Activated naive CD8-positive, alpha-beta T cell treated with anti-CD3 and anti-CD28 coated beads, Interleukin-2, amount 10 ng/mL, durations not matched to agents 7 days and 5 days (primary cell): ENCODE measurements around the gene DDT. TPM values are rescaled to one million over a fixed set of nuclear protein-coding genes. Genes with fewer than 3 reads are reported as not detected.
"Not testable (repeated sequence)": the region's sequence is repeated elsewhere in the genome, so short reads cannot be mapped to it uniquely, and the experiment has no call there.

Experiments
- ATAC-seq: fragments of 150-1000 bp; cut with Tn5 transposase; one replicate; pipeline ENCODE4 v1.10.0; 2021; ENCODE audit warnings: low read depth, moderate library complexity
- POLR2A ChIA-PET: fragments of 350-600 bp; sonication (Branson Sonifier 250); formaldehyde crosslinking; loops from one replicate; lab custom pipeline; 2021; ENCODE audit warnings: antibody characterized with exemption; lab: Charles Lee
- DNase-seq: peaks from one replicate; pipeline ENCODE4 v3.0.0; 2021
- H3K27ac Mint-ChIP-seq: one replicate; pipeline ENCODE4 v1.8.0; 2022; ENCODE audit warnings: mild to moderate bottlenecking, mixed read lengths
- H3K27me3 Mint-ChIP-seq: one replicate; pipeline ENCODE4 v1.8.0; 2022; ENCODE audit warnings: mild to moderate bottlenecking, moderate library complexity, mixed read lengths
- H3K36me3 Mint-ChIP-seq: one replicate; pipeline ENCODE4 v1.8.0; 2021; ENCODE audit warnings: mild to moderate bottlenecking, mixed read lengths
- H3K4me1 Mint-ChIP-seq: one replicate; pipeline ENCODE4 v1.8.0; 2021; ENCODE audit warnings: mixed read lengths
- H3K4me3 Mint-ChIP-seq: one replicate; pipeline ENCODE4 v1.8.0; 2022; ENCODE audit warnings: mild to moderate bottlenecking, moderate library complexity, mixed read lengths
- H3K9me3 Mint-ChIP-seq: one replicate; pipeline ENCODE4 v1.8.0; 2021; ENCODE audit warnings: mixed read lengths
- total RNA-seq, 2 experiments: library from RNA; stranded (reverse); gene quantifications; one replicate each; pipeline ENCODE4 v1.2.3, GENCODE V29; 2021

DDT gene
- total RNA-seq, 2 experiments from 2014 or later = 133 TPM

DNA sequence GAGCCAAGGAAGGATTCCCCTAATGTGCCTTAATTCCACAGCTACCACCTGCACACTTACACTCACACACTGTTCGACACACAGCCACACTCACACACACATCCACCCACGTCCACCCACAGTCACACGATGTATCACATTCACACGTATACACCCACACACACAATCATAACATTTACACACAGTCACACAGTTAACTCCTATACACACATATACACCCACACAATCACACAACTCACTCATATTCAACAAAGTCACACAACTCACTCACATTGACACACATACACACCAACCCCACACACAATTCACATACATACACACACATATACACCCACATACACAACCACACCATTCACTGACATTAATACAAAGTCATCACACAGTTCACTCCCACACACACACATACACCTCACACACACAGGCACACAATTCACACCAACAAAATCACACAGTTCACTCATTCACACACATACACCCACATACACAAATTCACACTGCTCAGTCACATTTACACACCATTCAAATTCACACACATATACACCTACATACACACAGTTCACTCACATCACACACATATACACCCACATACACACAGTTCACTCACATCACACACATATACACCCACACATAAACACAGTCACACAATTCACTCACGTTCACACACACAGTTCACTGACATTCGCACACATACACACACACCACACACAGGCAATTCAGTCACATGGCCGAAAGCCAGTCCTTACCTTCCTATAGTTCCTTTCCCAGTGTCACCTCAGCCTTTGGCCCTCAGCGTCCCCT, 19.8 kb downstream of the DDT start:
- not testable (repeated sequence) for DNase-seq

DNA sequence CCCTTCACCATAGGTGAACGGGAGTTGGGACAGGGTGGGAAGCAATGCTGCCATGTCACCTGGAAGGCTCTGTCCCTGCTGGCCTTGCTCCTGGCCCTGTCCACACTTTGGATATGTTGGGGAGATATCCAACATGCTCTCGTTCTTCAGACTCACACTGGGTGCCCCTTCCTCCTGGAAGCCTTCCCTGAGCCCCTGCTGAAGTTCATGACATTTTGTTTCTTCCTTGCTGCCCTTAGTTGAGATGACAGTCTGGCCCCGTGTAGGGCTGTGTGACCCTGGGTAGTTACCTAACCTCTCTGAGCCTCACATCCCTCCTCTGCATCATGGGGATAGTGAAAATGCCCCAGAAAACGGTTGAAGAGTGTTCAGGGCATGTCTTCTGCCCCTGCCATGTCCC, 20.8 kb downstream of the DDT start:
- H3K36me3 Mint-ChIP-seq, POLR2A ChIA-PET, DNase-seq, ATAC-seq, H3K27ac Mint-ChIP-seq, H3K4me1 Mint-ChIP-seq, H3K4me3 Mint-ChIP-seq, H3K9me3 Mint-ChIP-seq, H3K27me3 Mint-ChIP-seq: not testable (repeated sequence)

More for the DNA sequence above, 19.8 kb downstream of the DDT start:
- H3K4me3 Mint-ChIP-seq, H3K27ac Mint-ChIP-seq, H3K4me1 Mint-ChIP-seq, H3K36me3 Mint-ChIP-seq, H3K27me3 Mint-ChIP-seq, POLR2A ChIA-PET, ATAC-seq, H3K9me3 Mint-ChIP-seq: not testable (repeated sequence)

- H3K27me3 Mint-ChIP-seq, ATAC-seq, DNase-seq, H3K36me3 Mint-ChIP-seq, POLR2A ChIA-PET, H3K4me1 Mint-ChIP-seq, H3K9me3 Mint-ChIP-seq, H3K4me3 Mint-ChIP-seq: not testable (repeated sequence)
- H3K27ac Mint-ChIP-seq = peak overlapping the region; percentile 49
These were observed 21.3 kb downstream of the DDT start for GRCh38 chr22:23952794-23953405.

DNA sequence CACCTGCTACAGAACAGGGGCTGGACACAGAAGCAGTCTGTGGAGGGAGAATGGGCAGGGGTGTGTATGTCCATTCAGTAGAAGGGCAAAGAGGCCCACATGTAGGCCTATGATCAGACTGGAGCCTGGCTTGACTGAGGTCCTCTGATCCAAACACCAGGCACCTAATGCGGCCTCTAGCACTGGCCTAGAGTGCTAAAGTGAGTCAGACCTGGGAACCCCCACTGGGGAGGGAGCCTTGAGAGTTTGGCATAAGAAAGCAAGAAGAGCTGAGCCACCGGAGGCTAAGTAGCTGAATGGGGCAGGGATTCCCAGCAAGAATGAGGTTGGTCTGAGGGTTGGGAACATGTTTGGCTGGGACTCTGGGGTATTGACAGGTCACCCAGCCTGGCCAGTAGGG, 22.9 kb downstream of the DDT start:
- DNase-seq, H3K27me3 Mint-ChIP-seq, H3K9me3 Mint-ChIP-seq, H3K36me3 Mint-ChIP-seq, ATAC-seq, H3K4me1 Mint-ChIP-seq, H3K4me3 Mint-ChIP-seq, H3K27ac Mint-ChIP-seq, POLR2A ChIA-PET: not testable (repeated sequence)

DNA sequence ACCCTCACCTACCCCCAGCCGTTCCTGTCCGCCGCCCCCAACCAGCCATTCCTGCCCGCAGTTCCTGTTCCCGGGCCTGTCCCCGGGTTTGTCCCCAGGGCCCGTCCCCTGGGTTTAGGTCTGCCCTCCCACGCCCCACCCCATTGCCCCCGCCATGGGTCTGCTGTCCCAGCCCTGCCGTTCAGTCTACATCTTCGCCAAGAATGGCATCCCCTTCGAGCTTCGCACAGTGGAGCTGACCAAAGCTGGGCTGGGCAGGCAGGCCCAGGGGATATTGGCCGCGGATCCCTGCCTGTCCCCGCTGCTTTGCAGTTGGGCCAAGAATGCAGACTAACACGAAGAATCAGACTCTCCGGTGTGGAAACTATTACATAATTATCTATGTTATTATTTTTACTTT, 24.5 kb downstream of the DDT start:
- ATAC-seq, H3K9me3 Mint-ChIP-seq, DNase-seq, POLR2A ChIA-PET, H3K36me3 Mint-ChIP-seq, H3K27ac Mint-ChIP-seq, H3K4me1 Mint-ChIP-seq, H3K4me3 Mint-ChIP-seq, H3K27me3 Mint-ChIP-seq: not testable (repeated sequence)

DNA sequence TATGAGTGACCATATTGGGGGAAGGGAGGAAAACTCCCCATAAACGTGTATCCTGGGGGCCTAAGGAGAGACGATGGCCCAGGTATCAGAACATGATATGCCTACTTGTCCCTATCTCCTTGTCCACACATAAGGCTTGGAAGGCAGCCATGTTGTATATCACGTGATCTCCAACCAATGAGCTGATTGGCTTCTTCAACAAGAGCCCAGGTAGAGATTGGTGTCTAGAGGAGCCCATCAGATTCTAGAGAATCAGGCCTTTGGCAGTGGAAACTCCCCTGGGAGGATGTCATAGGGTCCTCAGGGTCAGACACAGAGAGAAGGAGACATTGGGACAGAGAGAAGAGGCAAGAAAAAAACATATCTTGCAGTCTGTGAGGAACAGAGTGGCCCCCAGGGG, 26.9 kb downstream of the DDT start:
- POLR2A ChIA-PET, H3K27me3 Mint-ChIP-seq, DNase-seq, H3K9me3 Mint-ChIP-seq, H3K4me3 Mint-ChIP-seq, H3K4me1 Mint-ChIP-seq, H3K36me3 Mint-ChIP-seq, ATAC-seq, H3K27ac Mint-ChIP-seq: not testable (repeated sequence)

DNA sequence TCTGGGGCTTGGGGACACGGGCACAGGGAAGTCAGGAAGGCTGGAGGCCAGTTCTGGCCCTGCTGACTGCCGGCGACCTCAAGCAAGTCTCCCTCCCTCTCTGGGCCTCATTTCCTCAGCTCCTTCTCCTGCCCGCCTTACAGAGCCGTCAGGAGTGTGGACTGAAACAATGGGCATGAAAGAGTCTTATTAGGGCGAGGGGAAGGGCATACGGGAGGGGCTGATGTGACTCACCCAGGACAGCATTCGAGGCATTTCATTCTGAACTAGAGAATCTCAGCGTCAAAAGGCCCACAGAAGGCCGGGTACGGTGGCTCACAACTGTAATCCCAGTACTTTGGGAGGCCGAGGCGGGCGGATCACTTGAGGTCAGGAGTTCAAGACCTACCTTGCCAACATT, 34.1 kb downstream of the DDT start:
- DNase-seq, H3K36me3 Mint-ChIP-seq, POLR2A ChIA-PET, H3K27me3 Mint-ChIP-seq, H3K4me1 Mint-ChIP-seq, H3K4me3 Mint-ChIP-seq, H3K9me3 Mint-ChIP-seq, H3K27ac Mint-ChIP-seq, ATAC-seq: not testable (repeated sequence)

GRCh38 chr22:23939017-23939357, 35.3 kb downstream of the DDT start:
- peaks cover 2% of the 10 kb centered on the region for H3K27me3 Mint-ChIP-seq
- H3K4me1 Mint-ChIP-seq = no peaks in the 10 kb centered on the region
- ATAC-seq (no peak), DNase-seq (no peak)
- no peaks in the 10 kb centered on the region for H3K36me3 Mint-ChIP-seq
- no peak overlapping the region for H3K27ac Mint-ChIP-seq
- H3K9me3 Mint-ChIP-seq = no peaks in the 10 kb centered on the region
- POLR2A ChIA-PET = no interaction called here
- no peak overlapping the region for H3K4me3 Mint-ChIP-seq

DNA sequence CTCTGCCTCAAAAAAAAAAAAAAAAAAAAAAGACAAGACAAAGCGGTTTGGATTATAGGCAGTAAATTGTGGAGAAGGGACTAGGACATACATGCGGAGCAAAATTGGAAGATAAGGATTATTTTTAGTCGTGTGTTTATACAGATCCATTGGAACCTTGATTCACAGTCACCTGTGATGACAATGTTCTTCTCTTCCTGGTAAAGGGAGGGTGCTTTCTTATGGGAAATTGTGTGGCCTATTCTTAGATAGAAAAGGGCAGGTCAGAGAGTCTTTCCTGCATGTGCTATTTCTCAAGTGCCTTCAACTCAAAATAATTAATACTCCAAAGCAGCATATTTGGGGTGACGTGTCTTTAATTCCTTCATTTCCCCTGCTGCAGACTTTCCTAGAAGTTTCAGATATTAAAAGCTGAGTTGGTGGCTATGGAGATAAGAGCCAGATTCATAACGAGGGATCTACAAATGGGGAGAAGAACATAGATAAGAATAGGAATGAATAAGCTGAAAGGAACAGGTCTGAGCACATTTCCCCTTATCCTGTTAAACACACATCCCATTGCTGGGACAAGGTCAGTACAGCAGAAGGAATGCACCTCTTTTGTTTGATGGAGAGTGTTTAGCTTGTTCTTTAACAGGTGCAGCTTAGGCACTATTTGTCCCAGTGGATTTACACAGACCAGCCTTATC, 35.8 kb downstream of the DDT start:
- Mint-ChIP-seq H3K9me3 (no peaks in the 10 kb centered on the region), H3K4me1 (no peaks in the 10 kb centered on the region), H3K36me3 (no peaks in the 10 kb centered on the region), H3K4me3 (no peak overlapping the region), H3K27ac (no peak overlapping the region), H3K27me3 (peaks cover 2% of the 10 kb centered on the region)
- ATAC-seq (no peak), DNase-seq (no peak)
- POLR2A ChIA-PET = no interaction called here

DNA sequence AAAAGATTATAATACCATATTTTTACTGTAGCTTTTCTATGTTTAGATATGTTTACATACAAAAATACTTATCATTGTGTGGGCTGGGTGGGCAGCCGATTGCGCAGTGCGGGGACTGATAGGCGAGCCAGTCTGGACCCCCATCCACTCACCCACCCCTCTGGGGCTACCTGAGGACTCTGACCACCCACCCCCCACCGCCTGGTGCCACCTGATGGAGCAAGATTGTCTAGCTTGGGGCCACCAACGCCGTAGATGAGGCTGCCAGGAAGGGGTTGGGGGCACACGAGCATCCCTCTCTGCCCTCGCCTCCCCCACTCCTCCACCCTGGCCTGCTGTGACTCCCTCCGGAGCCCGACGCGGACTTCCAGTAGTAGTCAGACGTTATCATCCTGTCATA, 47.7 kb downstream of the DDT start:
- Mint-ChIP-seq H3K27ac (no peak overlapping the region), H3K36me3 (peaks cover 75% of the 10 kb centered on the region), H3K9me3 (peaks cover 18% of the 10 kb centered on the region), H3K4me1 (peaks cover 23% of the 10 kb centered on the region), H3K27me3 (no peaks in the 10 kb centered on the region), H3K4me3 (no peak overlapping the region)
- DNase-seq (no peak), ATAC-seq (no peak)
- POLR2A ChIA-PET = interaction anchor here (0.7 kb wide), 1 partner anchor 13 kb away, joined by 3 read pairs; no protein-coding TSS in a partner anchor

DNA sequence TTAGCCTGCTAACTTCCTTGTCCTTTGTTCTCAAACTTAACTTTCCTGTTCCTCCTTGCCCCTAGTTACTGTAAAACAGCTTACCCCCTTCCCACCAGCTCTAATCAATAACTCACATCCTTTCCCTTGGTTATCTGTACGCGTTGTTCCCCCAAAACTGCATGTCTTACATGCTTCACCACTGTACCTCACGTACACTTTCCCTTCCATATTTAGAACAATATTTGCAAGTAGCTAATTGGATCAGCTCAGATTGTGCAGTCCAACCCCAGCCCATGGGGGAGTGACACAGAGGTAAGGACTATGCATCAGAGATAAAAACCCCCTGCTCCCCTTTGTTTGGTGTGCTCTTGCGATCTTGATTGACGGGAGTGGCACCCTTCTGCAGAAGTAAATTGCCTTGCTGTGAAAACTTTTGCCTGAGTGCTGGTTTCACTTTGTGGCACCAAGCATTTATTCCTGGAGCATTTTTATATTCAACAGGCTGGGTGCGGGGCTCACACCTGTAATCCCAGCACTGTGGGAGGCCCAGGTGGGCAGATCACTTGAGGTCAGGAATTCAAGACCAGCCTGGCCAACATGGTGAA, 49.1 kb downstream of the DDT start:
- Mint-ChIP-seq H3K4me1 (peaks cover 20% of the 10 kb centered on the region), H3K36me3 (peaks cover 70% of the 10 kb centered on the region), H3K4me3 (no peak overlapping the region), H3K27me3 (no peaks in the 10 kb centered on the region), H3K27ac (no peak overlapping the region), H3K9me3 (peaks cover 14% of the 10 kb centered on the region)
- POLR2A ChIA-PET = no interaction called here
- DNase-seq (no peak), ATAC-seq (no peak)

DNA sequence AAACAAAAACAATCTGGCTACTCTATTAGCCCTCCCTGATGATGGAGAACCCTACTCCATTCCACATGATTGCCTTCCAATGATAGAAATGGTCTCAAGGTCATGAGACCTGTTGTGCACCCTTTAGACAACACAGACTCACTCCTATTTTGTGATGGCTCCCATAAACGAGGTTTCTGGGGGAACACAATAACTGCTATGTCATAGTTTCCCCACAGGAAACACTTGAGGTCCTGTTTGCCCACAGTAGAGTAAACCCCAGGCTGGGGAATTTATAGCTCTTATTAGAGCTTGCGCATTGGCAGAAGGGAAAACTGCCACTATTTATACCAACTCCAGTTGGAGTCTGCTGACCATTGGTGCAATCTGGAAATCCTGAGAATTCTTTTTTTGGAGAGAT, 51.3 kb downstream of the DDT start:
- POLR2A ChIA-PET = interaction anchor here (0.5 to 1.0 kb wide), 2 partner anchors 29 to 140 kb away, joined by 3 to 5 read pairs; partner anchors contain the start of gene MIF
- Mint-ChIP-seq H3K4me1 (peaks cover 20% of the 10 kb centered on the region), H3K9me3 (peaks cover 14% of the 10 kb centered on the region), H3K4me3 (no peak overlapping the region), H3K36me3 (peaks cover 58% of the 10 kb centered on the region), H3K27me3 (no peaks in the 10 kb centered on the region), H3K27ac (peak overlapping the region; percentile 4)
- ATAC-seq (peak; percentile 56), DNase-seq (no peak)

DNA sequence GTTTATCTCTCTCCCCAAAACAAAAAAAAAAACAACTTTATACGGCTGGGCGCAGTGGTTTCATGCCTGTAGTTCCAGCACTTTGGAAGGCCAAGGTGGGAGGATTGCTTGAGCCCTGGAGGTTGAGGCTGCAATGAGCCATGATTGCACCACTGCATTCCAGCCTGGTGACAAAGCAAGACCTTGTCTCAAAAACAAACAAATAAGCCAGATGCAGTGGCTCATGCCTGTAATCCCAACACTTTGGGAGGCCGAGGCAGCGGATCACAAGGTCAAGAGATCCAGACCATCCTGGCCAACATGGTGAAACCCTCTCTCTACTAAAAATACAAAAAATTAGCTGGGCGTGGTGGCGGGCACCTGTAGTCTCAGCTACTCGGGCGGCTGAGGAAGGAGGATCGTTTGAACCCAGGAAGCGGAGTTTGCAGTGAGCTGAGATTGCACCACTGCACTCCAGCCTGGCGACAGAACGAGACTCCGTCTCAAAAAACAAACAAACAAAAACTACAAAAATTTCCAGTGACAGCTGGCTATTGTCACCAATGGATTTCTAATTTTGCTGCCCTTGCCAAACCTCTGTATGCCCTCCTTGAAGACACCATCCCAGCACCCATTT, 52.5 kb downstream of the DDT start:
- Mint-ChIP-seq H3K36me3 (peaks cover 53% of the 10 kb centered on the region), H3K4me1 (peaks cover 20% of the 10 kb centered on the region), H3K27ac (peak overlapping the region; percentile 6)
- H3K9me3 Mint-ChIP-seq, ATAC-seq, POLR2A ChIA-PET, H3K27me3 Mint-ChIP-seq, DNase-seq, H3K4me3 Mint-ChIP-seq: not testable (repeated sequence)
